ENCODE measurements around the gene CACNA1C.

Gene CACNA1C

DNA sequence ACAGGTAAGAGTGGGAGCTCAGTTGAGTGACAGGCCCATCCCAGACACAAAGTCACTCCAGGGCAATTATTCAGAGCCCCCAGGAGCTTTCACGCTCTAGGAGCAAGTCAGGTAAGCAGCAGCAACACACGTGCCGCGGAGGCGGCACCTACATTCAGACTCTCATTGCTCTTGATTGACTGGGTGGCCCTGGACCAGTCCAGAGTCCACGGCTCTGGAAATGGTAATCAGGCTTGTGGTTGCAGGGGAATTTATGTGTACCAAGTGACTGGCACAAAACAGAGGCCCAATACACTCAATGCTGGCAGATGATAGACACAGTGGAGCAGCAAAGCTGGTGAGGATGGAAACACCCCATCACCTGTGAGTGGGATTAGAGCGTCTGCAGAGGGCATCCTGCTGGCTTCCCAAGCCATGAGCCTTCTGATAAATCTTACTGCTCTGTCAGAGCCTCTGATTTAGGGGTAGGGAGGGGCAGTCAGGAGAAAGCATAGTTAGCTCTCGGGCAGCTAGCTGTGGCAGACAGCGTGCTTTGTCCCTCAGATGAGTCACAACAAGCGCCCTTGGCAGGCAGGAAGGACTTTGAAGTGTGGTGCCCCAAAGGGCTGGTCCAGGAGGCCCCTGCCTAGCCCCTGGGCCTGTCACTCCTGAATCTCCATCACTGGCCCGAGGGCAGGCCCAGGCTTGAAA, 344.7 kb downstream of the CACNA1C start:
- H3K36me3 ChIP-seq (ENCODE audit: insufficient read depth), result no peaks in the 10 kb centered on the region
- H3K4me2 ChIP-seq, result no peak overlapping the region
- H3K4me3 ChIP-seq (IDR thresholded peaks at IDR 0.05; ENCODE audit: insufficient read depth, low read depth, low read length), result no peak overlapping the region
- no peaks in the 10 kb centered on the region for H3K4me1 ChIP-seq (ENCODE audit: low read depth, poor library complexity, severe bottlenecking)
- TF ChIP-seq, protein P1, sequence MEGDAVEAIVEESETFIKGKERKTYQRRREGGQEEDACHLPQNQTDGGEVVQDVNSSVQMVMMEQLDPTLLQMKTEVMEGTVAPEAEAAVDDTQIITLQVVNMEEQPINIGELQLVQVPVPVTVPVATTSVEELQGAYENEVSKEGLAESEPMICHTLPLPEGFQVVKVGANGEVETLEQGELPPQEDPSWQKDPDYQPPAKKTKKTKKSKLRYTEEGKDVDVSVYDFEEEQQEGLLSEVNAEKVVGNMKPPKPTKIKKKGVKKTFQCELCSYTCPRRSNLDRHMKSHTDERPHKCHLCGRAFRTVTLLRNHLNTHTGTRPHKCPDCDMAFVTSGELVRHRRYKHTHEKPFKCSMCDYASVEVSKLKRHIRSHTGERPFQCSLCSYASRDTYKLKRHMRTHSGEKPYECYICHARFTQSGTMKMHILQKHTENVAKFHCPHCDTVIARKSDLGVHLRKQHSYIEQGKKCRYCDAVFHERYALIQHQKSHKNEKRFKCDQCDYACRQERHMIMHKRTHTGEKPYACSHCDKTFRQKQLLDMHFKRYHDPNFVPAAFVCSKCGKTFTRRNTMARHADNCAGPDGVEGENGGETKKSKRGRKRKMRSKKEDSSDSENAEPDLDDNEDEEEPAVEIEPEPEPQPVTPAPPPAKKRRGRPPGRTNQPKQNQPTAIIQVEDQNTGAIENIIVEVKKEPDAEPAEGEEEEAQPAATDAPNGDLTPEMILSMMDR (conservative IDR thresholded peaks at IDR 0.05; ENCODE audit: low read depth, low read length), result no peak
- no peaks in the 10 kb centered on the region for H3K27me3 ChIP-seq (ENCODE audit: insufficient read depth, low read depth)
- no peaks in the 10 kb centered on the region for H3K79me2 ChIP-seq (ENCODE audit: insufficient read depth, low read depth)
- no peak overlapping the region for H2AFZ ChIP-seq (ENCODE audit: low read depth)
- no peak overlapping the region for H3K27ac ChIP-seq
- H4K20me1 ChIP-seq (ENCODE audit: insufficient read depth), result no peaks in the 10 kb centered on the region
- H3K9ac ChIP-seq, result no peak overlapping the region

DNA sequence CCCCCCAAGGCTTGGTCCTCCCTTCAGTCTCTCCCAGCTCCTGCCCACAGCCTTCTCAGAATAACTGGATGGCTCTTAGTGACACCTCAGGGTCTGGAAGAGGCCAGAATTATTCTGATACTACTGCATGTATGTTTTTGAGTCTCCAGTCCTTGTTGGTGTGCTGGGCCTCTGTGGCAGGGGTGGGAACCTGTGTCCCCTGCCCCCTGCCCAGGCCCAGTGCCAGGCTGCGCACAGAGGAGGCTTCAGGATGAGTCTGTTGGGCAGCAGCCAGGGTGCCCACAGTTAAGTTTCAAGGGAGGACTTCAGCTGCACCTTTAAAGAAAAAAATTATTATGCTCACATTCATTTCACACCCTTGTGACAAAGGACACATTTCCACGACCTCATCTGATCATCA, 348.3 kb downstream of the CACNA1C start:
- Histone ChIP-seq H3K27me3 (ENCODE audit: insufficient read depth, low read depth) (no peaks in the 10 kb centered on the region), H3K4me2 (no peak overlapping the region), H3K4me1 (ENCODE audit: low read depth, poor library complexity, severe bottlenecking) (no peaks in the 10 kb centered on the region), H3K27ac (no peak overlapping the region), H3K4me3 (IDR thresholded peaks at IDR 0.05; ENCODE audit: insufficient read depth, low read depth, low read length) (no peak overlapping the region), H3K79me2 (ENCODE audit: insufficient read depth, low read depth) (no peaks in the 10 kb centered on the region), H4K20me1 (ENCODE audit: insufficient read depth) (no peaks in the 10 kb centered on the region), H3K9ac (no peak overlapping the region), H3K36me3 (ENCODE audit: insufficient read depth) (no peaks in the 10 kb centered on the region), H2AFZ (ENCODE audit: low read depth) (no peak overlapping the region)
- TF ChIP-seq, protein P1 (conservative IDR thresholded peaks at IDR 0.05; ENCODE audit: low read depth, low read length), result no peak

DNA sequence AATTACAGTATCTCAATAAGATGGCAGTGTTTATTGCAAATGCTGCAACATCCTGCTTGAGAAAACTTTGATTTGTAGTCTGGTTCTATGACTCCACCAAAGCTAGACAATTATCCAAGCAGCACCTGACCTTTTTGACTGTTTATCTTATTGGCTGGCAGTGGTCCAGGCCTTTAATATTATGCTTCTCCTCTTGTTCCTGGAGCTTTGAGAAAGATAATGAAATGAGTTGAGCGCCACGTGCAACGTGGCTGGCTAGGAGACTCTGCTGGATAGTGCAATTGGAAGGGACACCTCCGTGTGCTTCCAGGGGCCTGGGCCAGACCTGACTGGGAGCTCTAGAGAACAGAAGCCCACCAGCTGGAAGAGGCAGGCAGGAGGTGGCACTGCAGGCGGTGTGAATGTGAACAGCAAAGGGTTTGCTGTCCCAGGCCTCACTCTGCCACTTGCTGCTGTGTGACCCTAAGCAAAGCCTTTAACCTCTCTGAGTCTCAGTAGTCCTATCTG, 349.3 kb downstream of the CACNA1C start:
- Histone ChIP-seq H3K27me3 (ENCODE audit: insufficient read depth, low read depth) (no peaks in the 10 kb centered on the region), H3K4me3 (IDR thresholded peaks at IDR 0.05; ENCODE audit: insufficient read depth, low read depth, low read length) (no peak overlapping the region), H3K4me2 (no peak overlapping the region), H4K20me1 (ENCODE audit: insufficient read depth) (no peaks in the 10 kb centered on the region), H3K36me3 (ENCODE audit: insufficient read depth) (no peaks in the 10 kb centered on the region), H2AFZ (ENCODE audit: low read depth) (no peak overlapping the region), H3K79me2 (ENCODE audit: insufficient read depth, low read depth) (no peaks in the 10 kb centered on the region), H3K27ac (no peak overlapping the region), H3K4me1 (ENCODE audit: low read depth, poor library complexity, severe bottlenecking) (no peaks in the 10 kb centered on the region), H3K9ac (no peak overlapping the region)
- TF ChIP-seq, protein P1 (conservative IDR thresholded peaks at IDR 0.05; ENCODE audit: low read depth, low read length), result no peak

DNA sequence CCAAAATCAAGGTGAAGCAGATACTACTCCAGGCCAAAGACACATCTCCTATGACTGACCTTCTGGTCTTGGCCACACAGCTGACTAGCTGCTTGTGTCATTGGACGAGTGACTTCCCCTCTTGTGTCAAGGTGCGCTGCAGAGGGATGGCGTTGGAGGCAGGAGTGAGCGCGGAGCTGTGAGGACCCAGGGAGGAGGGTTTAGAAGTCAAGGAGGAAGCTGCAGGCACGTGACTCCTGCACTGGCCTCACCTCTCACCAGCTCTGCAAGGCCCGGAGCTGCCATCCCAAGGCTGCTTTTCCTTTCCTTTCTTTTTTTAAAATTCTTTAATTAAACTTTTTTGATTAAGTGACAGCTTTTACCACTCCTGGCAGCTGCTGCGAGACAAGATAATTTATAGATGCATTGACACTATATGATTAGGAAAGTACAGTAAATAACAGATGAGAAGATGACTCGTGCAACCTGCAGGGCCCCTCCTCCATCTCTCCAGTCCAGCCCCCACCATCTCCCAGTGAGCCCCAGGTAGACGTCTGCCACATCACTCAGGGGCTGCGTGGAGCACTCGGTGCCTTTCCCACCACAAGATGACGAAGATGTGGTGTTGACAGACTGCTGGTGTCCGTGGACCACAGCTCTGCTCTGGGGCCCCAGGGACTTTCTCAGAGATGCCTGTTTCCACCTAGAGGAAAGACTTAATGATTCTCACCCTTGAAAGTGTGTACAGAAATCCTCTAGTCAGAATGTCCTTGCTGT, 350.6 kb downstream of the CACNA1C start:
- no peaks in the 10 kb centered on the region for H3K36me3 ChIP-seq (ENCODE audit: insufficient read depth)
- H3K4me3 ChIP-seq (IDR thresholded peaks at IDR 0.05; ENCODE audit: insufficient read depth, low read depth, low read length), result no peak overlapping the region
- no peaks in the 10 kb centered on the region for H3K4me1 ChIP-seq (ENCODE audit: low read depth, poor library complexity, severe bottlenecking)
- no peak overlapping the region for H3K4me2 ChIP-seq
- H3K27ac ChIP-seq, result no peak overlapping the region
- TF ChIP-seq, protein P1 (conservative IDR thresholded peaks at IDR 0.05; ENCODE audit: low read depth, low read length), result no peak
- H2AFZ ChIP-seq (ENCODE audit: low read depth), result no peak overlapping the region
- H4K20me1 ChIP-seq (ENCODE audit: insufficient read depth), result no peaks in the 10 kb centered on the region
- H3K79me2 ChIP-seq (ENCODE audit: insufficient read depth, low read depth), result no peaks in the 10 kb centered on the region
- H3K9ac ChIP-seq, result no peak overlapping the region
- no peaks in the 10 kb centered on the region for H3K27me3 ChIP-seq (ENCODE audit: insufficient read depth, low read depth)
